GM12872 (cell line): ENCODE results near the gene S100A13.

Experiments
- CTCF ChIP-seq: IDR thresholded peaks from 3 replicates; pipeline ENCODE4 v1.5.1; 2011; ENCODE audit warnings: low read depth, mild to moderate bottlenecking, low read length, moderate library complexity; ENCODE audit not compliant: insufficient read depth

The S100A13 gene

GRCh38 chr1:153662269-153662668 is 35.0 kb upstream of the S100A13 start:
- TF ChIP-seq CTCF, result no peak

GRCh38 chr1:153661111-153661708 is 33.9 kb upstream of the S100A13 start:
- TF ChIP-seq CTCF, result no peak

- no peak for TF ChIP-seq CTCF
These were observed 32.4 kb upstream of the S100A13 start for GRCh38 chr1:153659656-153660055.

- no peak for TF ChIP-seq CTCF
These were observed 31.9 kb upstream of the S100A13 start for GRCh38 chr1:153659175-153659534.

- no peak for TF ChIP-seq CTCF
These were observed 31.3 kb upstream of the S100A13 start, which contains the start of gene SNAPIN for GRCh38 chr1:153658400-153659174. TSS of gene SNAPIN (plus strand) at chr1:153658703. CDS start at chr1:153658744, 41 bp downstream.

- no peak for TF ChIP-seq CTCF
These were observed 28.0 kb upstream of the S100A13 start for GRCh38 chr1:153655333-153655732.

- TF ChIP-seq CTCF, result no peak
These were observed 25.6 kb upstream of the S100A13 start for GRCh38 chr1:153652805-153653500.
